GM21786 (cell line): ENCODE results near the gene GRM8.

Source experiments
- ATAC-seq: cut with Tn5 transposase; IDR thresholded peaks from one replicate; pipeline ENCODE4 v1.9.1; 2021; ENCODE audit not compliant: unreplicated experiment

Gene GRM8

DNA sequence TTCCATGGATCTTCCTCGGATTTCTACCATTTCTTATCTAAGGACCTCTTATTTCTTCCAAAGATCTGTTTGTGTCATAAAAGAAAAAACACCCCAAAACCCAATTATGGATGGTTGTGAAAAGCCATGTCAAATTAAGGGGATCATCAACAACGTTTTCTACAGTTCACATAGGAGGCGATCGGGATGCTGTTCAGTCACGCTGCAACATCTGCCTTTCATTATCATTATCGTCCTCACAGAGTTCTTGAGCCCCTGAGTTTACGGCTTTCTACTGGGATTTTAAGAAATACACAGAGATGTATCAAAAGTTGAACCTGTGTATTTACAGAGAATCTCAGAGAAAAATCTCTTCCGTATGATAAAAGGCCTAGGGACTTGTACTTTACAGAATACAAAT lies 101.4 kb downstream of the GRM8 start:
- ATAC-seq: no peak

- no peak for ATAC-seq
These were observed 102.2 kb downstream of the GRM8 start for GRCh38 chr7:127150543-127150942.

DNA sequence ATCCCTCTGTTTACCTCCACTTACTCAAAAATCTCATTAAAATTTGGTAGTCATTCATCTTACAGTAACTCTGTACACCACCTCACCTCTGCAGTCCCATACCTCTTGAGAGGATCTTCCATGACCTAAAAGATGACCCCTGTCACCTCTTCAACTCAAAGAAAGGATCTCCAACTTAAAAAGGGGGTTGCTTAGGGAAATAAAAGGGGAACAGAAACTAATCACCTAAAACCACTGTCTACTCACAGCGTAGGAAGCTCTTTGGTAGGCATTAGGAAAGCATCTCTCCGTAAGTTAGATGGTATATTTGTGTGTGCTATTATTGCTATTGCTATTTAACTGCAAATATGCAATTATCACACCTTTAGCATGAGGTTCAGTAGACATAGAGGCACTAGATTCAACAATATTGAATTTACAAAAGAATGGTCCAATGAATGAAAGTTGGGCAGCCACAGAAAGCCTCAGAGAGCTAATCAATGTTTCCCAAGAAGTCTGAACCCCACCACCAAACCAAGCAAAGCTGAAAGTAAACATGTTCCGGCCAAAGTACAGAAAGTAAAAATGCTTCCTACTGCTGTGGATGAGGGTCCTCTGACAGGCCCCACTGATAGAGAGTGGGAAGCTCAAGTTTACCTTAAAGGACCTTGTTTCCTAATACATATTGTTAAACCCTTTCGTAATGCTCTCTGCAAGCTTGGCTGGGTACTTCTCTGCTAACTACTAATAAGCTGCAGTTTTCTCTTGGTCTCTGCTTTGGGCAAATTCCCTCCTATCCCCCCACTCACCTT lies 105.8 kb downstream of the GRM8 start:
- no peak for ATAC-seq

- ATAC-seq: no peak
These were observed 115.6 kb downstream of the GRM8 start for GRCh38 chr7:127137146-127137545.

DNA sequence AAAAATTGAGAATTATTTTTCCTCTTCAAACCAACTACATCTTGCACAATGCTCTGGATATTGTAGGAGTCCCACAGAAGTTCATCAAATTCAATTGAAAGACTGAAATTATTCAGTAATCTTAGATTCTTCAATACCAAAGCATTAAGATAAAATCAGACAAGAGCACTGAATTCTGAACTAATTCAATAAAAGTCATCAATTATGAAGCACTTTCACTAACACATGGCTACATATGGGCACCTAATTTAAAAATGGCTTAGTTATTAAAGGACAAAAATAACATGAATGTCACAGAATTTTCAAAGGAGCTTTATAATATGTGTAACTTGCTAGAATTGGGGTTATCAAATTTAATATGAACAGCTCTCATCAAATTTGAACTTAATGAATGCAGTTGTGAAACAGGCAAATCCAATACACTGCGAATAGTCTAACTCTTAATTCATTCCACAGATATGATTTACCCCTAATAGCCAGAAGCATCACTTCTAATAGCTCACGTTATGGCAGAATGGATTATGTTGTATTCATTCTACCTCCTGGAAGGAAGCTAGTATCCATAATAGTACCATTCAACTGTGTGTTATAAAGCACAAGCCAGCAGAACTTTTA lies 116.8 kb downstream of the GRM8 start:
- no peak for ATAC-seq

- ATAC-seq: no peak
These were observed 129.5 kb downstream of the GRM8 start for GRCh38 chr7:127123220-127123619.

- ATAC-seq: no peak
These were observed 133.2 kb downstream of the GRM8 start for GRCh38 chr7:127119517-127119916.

- ATAC-seq: no peak
These were observed 137.9 kb downstream of the GRM8 start for GRCh38 chr7:127114742-127115265.

DNA sequence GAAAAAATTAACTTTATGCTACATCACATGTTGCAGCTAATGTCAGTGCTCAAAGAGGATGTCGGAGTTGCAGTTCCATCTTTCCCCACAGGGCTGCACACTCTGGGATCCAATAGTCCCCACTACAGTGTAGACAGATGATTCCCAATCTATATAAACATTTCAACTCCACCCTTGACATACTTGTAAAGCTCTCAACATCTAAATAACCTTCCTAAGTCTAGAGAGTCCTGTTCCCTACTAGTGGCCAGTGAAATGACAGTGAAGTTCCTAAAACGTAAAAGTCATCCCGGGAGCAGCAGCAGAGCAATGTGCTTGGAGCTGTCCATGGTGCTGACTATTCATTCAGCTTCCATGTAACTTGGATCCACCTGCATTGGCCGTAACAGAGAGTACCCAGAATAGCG lies 145.1 kb downstream of the GRM8 start:
- ATAC-seq: peak; percentile 84

- ATAC-seq: no peak
These were observed 159.4 kb downstream of the GRM8 start for GRCh38 chr7:127093340-127093739.

DNA sequence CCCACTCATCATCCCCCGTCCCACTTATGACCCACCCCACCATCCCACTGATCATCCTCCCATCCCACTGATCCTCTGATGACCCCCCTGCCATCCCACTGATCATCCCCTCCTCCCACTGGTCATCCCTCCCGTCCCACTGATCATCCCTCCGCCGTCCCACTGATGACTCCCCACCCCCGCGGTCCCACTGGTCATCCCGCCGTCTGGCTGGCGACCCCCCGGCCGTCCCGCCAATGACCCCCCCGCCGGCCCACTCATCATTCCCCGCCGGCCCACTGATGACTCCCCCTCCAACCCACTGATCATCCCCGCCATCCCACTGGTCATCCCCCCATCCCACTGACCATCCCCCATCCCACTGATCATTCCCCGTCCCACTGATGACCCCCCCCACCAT lies 161.1 kb downstream of the GRM8 start:
- no peak for ATAC-seq

DNA sequence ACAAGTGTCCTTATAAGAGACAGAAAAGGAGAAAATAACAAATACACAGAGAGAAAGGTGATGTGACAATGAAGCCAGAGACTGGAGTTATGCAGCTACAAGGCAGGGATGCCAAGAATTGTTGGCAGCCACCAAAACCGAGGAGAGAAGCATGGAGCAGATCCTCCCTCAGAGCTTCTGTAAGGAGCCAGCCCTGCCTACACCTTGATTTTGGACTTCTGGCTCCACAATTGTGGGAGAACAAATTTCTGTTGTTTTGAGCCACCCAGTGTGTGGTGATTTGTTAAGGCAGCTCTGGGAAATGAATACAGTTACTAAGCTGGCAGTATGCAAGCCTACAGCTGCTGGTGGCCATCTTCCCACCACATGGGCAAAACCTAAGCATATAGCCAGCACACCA lies 163.6 kb downstream of the GRM8 start:
- ATAC-seq: no peak

GRCh38 chr7:127081539-127081938 lies 171.2 kb downstream of the GRM8 start:
- no peak for ATAC-seq

- no peak for ATAC-seq
These were observed 172.2 kb downstream of the GRM8 start for GRCh38 chr7:127080576-127080975.

GRCh38 chr7:127066974-127067373 lies 185.8 kb downstream of the GRM8 start:
- ATAC-seq: no peak

DNA sequence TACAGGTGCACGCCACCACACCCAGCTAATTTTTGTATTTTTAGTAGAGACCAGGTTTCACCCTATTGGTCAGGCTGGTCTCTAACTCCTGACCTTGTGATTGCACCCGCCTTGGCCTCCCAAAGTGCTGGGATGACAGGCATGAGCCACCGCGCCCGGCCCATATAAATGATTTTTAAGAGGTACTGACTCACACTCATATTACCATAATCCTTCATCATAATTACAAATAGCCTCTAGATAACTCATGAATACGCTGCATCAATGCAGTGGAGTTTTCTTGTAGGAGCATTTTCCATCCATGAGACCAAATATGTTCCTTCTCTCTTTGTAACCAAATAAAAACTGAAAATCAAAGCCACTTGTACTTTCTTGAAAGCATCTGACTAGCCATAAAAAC lies 193.3 kb downstream of the GRM8 start:
- no peak for ATAC-seq

DNA sequence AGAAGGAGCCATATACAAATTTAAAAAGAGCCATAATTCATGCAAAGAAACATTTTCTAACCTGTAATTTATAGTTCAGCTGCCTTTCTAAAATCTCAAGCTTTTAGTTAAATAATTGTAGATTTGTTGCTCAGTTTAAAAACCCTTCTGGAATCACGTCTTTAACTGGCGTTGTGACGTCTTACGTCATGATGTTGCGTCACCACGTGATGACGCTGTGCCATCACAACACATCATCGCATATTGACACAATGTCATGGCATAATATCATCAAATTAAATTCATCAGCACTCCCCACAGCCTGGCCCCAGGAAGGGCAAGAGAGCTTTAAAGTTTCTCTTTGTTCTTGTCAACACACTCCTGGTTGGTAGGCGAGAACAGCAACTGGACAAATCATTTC lies 194.8 kb downstream of the GRM8 start:
- no peak for ATAC-seq

DNA sequence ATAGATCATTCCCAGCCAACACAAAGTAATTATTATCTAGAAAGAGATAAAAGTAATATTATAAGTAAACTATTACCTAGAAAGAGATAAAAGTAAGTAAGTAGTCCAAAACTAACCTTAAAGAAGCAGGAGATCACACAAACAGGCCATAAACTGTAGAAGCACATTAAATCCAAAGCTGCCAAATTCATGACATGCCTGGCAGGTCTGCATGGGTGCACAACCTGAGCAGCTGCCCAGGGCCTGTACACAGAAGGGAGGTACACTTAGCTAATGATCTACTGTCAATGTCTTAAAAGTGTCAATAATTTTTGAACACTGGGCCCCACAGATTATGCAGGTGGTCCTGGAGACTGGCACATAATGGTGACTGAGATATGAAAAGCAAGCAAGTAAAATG lies 196.5 kb downstream of the GRM8 start:
- no peak for ATAC-seq

GRCh38 chr7:127047521-127047920 lies 205.2 kb downstream of the GRM8 start:
- ATAC-seq: no peak

- no peak for ATAC-seq
These were observed 210.9 kb downstream of the GRM8 start for GRCh38 chr7:127041689-127042452.

GRCh38 chr7:127040042-127040441 lies 212.7 kb downstream of the GRM8 start:
- ATAC-seq: no peak

DNA sequence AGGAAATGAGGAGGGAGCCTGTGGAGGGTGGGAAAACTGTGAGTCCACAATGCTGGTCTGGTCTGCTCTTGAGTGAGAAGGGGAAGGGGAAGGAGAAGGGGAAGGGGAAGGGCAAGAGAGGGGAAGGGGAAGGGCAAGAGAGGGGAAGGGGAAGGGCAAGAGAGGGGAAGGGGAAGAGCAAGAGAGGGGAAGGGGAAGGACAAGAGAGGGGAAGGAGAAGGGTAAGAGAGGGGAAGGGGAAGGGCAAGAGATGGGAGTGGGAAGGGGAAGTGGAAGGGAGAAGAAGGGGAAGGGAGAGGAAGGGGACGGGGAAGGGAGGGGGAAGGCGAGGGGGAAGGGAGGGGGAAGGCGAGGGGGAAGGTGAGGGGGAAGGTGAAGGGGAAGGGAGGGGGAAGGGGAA lies 213.2 kb downstream of the GRM8 start:
- no peak for ATAC-seq
